ENCODE measurements around the gene MBD3. TPM values are rescaled to one million over a fixed set of nuclear protein-coding genes. Genes with fewer than 3 reads are reported as not detected.
A peak's percentile ranks its signal among the peaks of the same experiment; 100 is the strongest.
"Not testable (repeated sequence)": the region's sequence is repeated elsewhere in the genome, so short reads cannot be mapped to it uniquely, and the experiment has no call there.

Gene MBD3
- total RNA-seq, result 64.2 TPM
- long read RNA-seq, full-length matches to known transcripts, result 68 of 100 reads
- long read RNA-seq, partial matches to known transcripts, result 22 of 100 reads
- long read RNA-seq, other reads (novel, unspliced or antisense), result 10 of 100 reads

GRCh38 chr19:1592755-1593500, at the start of gene MBD3:
TSS of gene MBD3 (minus strand) at chr19:1592865. CDS start at chr19:1592631, 234 bp downstream.
- peak; percentile 93 for ATAC-seq
- peak; percentile 98 for DNase-seq (ENCODE audit: missing footprints)
- intact Hi-C loops (cut with DNase I), result no loop called here

GRCh38 chr19:1640893-1641448, 48.3 kb upstream of the MBD3 start:
- DNase-seq (ENCODE audit: missing footprints); intact Hi-C loops (cut with DNase I); ATAC-seq: not testable (repeated sequence)

- intact Hi-C loops (cut with DNase I), result no loop called here
- DNase-seq (ENCODE audit: missing footprints), result no peak
- ATAC-seq, result no peak
Observed at GRCh38 chr19:1636325-1637236, 43.9 kb upstream of the MBD3 start.

GRCh38 chr19:1634938-1635243, 42.2 kb upstream of the MBD3 start:
- no peak for ATAC-seq

GRCh38 chr19:1634242-1634937, 41.7 kb upstream of the MBD3 start:
- ATAC-seq, result no peak
- intact Hi-C loops (cut with DNase I), result no loop called here
- DNase-seq (ENCODE audit: missing footprints), result no peak

More at GRCh38 chr19:1634938-1635243, 42.2 kb upstream of the MBD3 start:
- DNase-seq (ENCODE audit: missing footprints), result no peak
- intact Hi-C loops (cut with DNase I), result no loop called here

- no peak for ATAC-seq
- intact Hi-C loops (cut with DNase I), result no loop called here
- DNase-seq (ENCODE audit: missing footprints), result no peak
Observed at GRCh38 chr19:1633269-1633826, 40.7 kb upstream of the MBD3 start.

GRCh38 chr19:1632462-1633268, 40.0 kb upstream of the MBD3 start:
- ATAC-seq, result no peak
- no peak for DNase-seq (ENCODE audit: missing footprints)
- intact Hi-C loops (cut with DNase I), result no loop called here

- peak; percentile 53 for DNase-seq (ENCODE audit: missing footprints)
- intact Hi-C loops (cut with DNase I), result no loop called here
Observed at GRCh38 chr19:1631557-1632100, 39.0 kb upstream of the MBD3 start.

GRCh38 chr19:1630811-1631210, 38.1 kb upstream of the MBD3 start:
- no peak for ATAC-seq
- intact Hi-C loops (cut with DNase I), result no loop called here
- peak; percentile 45 for DNase-seq (ENCODE audit: missing footprints)

More at GRCh38 chr19:1631557-1632100, 39.0 kb upstream of the MBD3 start:
- no peak for ATAC-seq

GRCh38 chr19:1630012-1630411, 37.3 kb upstream of the MBD3 start:
- no peak for DNase-seq (ENCODE audit: missing footprints)
- intact Hi-C loops (cut with DNase I), result no loop called here
- peak; percentile 9 for ATAC-seq

- ATAC-seq (no peak), DNase-seq (ENCODE audit: missing footprints) (peak; percentile 40)
- intact Hi-C loops (cut with DNase I), result no loop called here
Observed at GRCh38 chr19:1629256-1629808, 36.7 kb upstream of the MBD3 start.

GRCh38 chr19:1627194-1627593, 34.5 kb upstream of the MBD3 start:
- no peak for ATAC-seq
- DNase-seq (ENCODE audit: missing footprints), result peak; percentile 28
- intact Hi-C loops (cut with DNase I), result no loop called here

GRCh38 chr19:1626417-1627010, 33.8 kb upstream of the MBD3 start:
- intact Hi-C loops (cut with DNase I), result no loop called here
- no peak for ATAC-seq
- peak; percentile 63 for DNase-seq (ENCODE audit: missing footprints)

GRCh38 chr19:1624458-1624857, 31.8 kb upstream of the MBD3 start:
- intact Hi-C loops (cut with DNase I), result no loop called here
- peak; percentile 51 for ATAC-seq
- DNase-seq (ENCODE audit: missing footprints), result peak; percentile 22

GRCh38 chr19:1622541-1622940, 29.9 kb upstream of the MBD3 start:
- ATAC-seq (no peak), DNase-seq (ENCODE audit: missing footprints) (no peak)
- intact Hi-C loops (cut with DNase I), result no loop called here

- intact Hi-C loops (cut with DNase I), result no loop called here
- no peak for ATAC-seq
- DNase-seq (ENCODE audit: missing footprints), result peak; percentile 53
Observed at GRCh38 chr19:1622007-1622406, 29.3 kb upstream of the MBD3 start.

- no peak for ATAC-seq
- no peak for DNase-seq (ENCODE audit: missing footprints)
- intact Hi-C loops (cut with DNase I), result no loop called here
Observed at GRCh38 chr19:1621574-1621973, 28.9 kb upstream of the MBD3 start.
